Bronchial epithelial cell (primary cell): Measurements from ENCODE around the gene GLP2R. TPM values are rescaled to one million over a fixed set of nuclear protein-coding genes. Genes with fewer than 3 reads are reported as not detected.

Experiments used
- DNase-seq: peaks from one replicate; pipeline ENCODE4 v3.0.0-alpha.2; 2010; ENCODE audit warnings: low read depth
- FAIRE-seq: peaks from 2 replicates; lab custom pipeline; 2011; peaks lifted over from hg19 to GRCh38; lab: Jason Lieb, UNC
- H3K27me3 ChIP-seq: 2 replicates; pipeline ENCODE4 v1.5.1; 2011; ENCODE audit warnings: low read length; ENCODE audit not compliant: control insufficient read depth, insufficient read depth
- H3K36me3 ChIP-seq: 2 replicates; pipeline ENCODE4 v1.5.1; 2011; ENCODE audit warnings: low read length; ENCODE audit not compliant: control insufficient read depth, insufficient read depth
- H3K4me3 ChIP-seq: 2 replicates; pipeline ENCODE4 v1.5.1; 2011; ENCODE audit warnings: mild to moderate bottlenecking, low read depth, low read length, control low read depth
- total RNA-seq: library from RNA; depleted of rRNA; stranded (reverse); fragments of >200 nt; gene quantifications from 2 replicates; pipeline ENCODE4 v1.2.1, GENCODE V29; 2014
- TF ChIP-seq, protein P1 (sequence below): IDR thresholded peaks from 2 replicates; pipeline ENCODE4 v1.5.1; 2011; ENCODE audit warnings: mild to moderate bottlenecking, moderate library complexity, low read length, control low read depth, inconsistent platforms; ENCODE audit not compliant: insufficient read depth, severe bottlenecking

GLP2R gene
- total RNA-seq, 1 donor from 2014 or later = under 0.01 TPM

DNA sequence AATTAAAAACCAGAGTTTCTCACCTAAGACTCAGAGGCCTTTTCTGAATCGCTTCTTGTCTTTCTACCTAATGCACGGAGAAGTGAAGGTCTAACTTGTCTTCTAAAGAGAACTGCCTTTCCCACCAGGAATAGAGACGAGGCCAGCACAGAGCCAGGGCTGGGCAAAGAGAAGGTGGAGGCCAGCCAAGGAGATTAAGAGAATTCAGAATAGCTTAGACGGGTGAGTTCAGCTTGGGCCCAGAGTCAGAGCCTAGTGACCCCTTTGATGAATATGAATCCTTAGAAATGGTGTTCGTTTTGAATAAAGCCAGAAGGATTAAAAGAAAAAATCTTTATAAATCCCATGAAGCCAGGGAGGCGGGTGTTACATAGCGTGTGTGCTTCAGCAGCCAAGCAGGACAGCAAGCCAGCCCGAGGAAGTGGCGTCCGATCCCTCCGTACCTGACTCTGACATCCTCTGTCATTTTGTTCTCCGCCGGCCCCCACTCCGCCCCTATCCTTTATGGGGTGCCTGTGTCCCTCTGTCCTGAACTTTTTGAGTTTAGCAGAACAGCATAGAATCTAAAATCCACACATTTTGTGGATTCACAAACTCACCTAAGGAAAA, 11.3 kb upstream of the GLP2R start:
- DNase-seq (no peak), FAIRE-seq (no peak)
- TF ChIP-seq, protein P1, sequence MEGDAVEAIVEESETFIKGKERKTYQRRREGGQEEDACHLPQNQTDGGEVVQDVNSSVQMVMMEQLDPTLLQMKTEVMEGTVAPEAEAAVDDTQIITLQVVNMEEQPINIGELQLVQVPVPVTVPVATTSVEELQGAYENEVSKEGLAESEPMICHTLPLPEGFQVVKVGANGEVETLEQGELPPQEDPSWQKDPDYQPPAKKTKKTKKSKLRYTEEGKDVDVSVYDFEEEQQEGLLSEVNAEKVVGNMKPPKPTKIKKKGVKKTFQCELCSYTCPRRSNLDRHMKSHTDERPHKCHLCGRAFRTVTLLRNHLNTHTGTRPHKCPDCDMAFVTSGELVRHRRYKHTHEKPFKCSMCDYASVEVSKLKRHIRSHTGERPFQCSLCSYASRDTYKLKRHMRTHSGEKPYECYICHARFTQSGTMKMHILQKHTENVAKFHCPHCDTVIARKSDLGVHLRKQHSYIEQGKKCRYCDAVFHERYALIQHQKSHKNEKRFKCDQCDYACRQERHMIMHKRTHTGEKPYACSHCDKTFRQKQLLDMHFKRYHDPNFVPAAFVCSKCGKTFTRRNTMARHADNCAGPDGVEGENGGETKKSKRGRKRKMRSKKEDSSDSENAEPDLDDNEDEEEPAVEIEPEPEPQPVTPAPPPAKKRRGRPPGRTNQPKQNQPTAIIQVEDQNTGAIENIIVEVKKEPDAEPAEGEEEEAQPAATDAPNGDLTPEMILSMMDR = no peak
- no peaks in the 10 kb centered on the region for H3K36me3 ChIP-seq
- no peaks in the 10 kb centered on the region for H3K27me3 ChIP-seq
- no peak overlapping the region for H3K4me3 ChIP-seq

DNA sequence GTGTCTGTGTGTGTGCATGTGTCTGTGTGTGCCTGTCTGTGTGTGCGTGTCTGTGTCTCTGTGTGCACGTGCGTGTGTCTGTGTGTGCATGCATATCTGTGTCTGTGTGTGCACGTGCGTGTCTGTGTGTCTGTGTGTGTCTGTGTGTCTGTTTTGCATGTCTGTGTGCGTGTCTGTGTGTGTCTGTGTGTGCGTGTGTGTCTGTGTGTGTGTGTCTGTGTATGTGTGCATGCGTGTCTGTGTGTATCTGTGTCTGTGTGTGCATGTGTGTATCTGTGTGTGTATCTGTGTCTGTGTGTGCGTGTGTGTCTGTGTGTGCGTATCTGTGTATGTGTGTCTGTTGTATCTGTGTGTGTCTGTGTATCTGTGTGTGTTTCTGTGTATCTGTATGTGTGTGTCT, 9.3 kb upstream of the GLP2R start:
- DNase-seq (no peak), FAIRE-seq (peak; percentile 84)
- H3K4me3 ChIP-seq = no peak overlapping the region
- TF ChIP-seq, protein P1 = no peak
- no peaks in the 10 kb centered on the region for H3K36me3 ChIP-seq
- H3K27me3 ChIP-seq = no peaks in the 10 kb centered on the region

DNA sequence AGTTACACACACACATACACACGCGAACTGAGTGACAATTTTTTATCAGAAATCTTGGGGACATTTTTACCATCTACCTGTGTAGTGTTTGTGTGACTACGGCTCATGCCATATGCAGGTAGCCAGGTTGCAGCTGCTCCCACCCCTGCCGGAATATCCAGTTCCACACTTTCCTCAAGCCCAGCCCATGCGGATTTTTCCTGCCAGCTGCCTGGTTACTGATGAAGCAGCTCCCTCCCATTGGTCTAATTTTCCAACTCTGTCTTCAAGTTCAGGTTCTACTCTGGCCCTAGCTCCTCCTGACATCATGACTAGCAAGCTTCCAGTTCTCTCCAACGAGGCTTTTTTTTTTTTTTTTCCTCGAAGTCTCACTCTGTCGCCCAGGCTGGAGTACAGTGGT, 8.6 kb upstream of the GLP2R start:
- TF ChIP-seq, protein P1 = no peak
- no peak for FAIRE-seq
- H3K4me3 ChIP-seq = no peak overlapping the region
- H3K36me3 ChIP-seq = no peaks in the 10 kb centered on the region
- no peaks in the 10 kb centered on the region for H3K27me3 ChIP-seq
- DNase-seq = peak; percentile 60

DNA sequence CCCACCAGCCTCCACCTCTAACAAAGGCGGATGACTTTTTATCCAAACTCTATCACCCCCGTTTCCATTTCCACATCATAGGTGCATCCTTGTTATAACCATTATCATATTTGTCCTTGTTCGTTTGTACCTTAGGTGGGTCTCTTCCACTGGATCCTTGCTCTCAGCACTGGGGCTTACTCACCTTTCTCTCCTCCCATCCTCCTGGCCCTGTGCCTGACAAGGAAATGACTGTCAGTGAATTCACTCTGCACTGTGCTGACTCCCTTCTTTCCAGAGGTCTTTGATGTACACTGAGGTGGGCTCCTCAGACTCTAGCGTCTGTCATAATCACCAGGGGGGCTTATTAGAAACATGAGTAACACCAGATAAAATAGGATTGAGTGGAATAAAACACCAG, 7.0 kb upstream of the GLP2R start:
- peak; percentile 41 for DNase-seq
- Histone ChIP-seq H3K36me3 (no peaks in the 10 kb centered on the region), H3K4me3 (no peak overlapping the region), H3K27me3 (no peaks in the 10 kb centered on the region)
- no peak for FAIRE-seq
- TF ChIP-seq, protein P1 = no peak

DNA sequence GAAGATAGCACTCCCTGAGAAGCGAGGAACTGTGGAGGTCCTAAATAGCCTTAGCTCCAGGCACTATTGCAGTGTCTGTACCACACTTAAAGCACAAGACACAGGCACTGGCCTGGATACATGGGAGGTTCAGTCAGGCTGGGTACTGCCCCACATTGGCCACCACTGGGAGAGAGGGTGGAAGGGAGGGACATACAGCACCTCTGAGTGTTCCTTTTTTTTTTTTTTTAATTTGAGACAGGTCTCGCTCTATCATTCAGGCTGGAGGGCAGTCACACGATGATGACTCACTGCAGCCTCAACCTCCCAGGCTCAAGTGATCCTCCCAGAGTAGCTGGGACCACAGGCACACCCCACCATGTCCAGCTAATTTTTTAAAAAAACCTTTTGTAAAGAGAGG, 5.3 kb upstream of the GLP2R start:
- Histone ChIP-seq H3K4me3 (no peak overlapping the region), H3K27me3 (no peaks in the 10 kb centered on the region), H3K36me3 (no peaks in the 10 kb centered on the region)
- FAIRE-seq = no peak
- TF ChIP-seq, protein P1 = no peak
- DNase-seq = peak; percentile 12

DNA sequence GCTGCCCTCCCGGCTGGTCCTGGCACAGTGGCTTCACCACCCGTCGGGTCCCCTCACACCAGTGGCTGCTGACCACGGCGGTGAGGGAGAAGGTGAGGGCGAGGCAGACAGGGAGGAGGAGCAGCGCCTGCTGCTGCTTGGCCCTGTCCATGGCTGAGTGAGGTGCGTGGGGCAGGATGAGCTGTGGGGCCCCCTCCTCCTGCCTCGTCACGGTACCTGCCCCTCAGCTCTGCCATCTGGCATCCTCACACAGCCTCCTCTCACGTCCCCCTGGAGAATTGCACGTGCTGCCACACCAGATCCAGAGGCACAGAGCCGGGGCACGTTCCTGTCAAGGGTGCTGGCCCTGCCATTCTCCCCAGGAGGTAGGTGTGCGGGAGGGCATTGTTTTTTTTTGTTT, 3.8 kb upstream of the GLP2R start, which contains the start of gene GSG1L2:
GSG1L2 (minus strand) TSS at position 159 of the 400 bp plus-strand sequence; CDS start at position 151, 8 bp downstream.
- no peaks in the 10 kb centered on the region for H3K27me3 ChIP-seq
- FAIRE-seq = no peak
- TF ChIP-seq, protein P1 = no peak

More for the DNA sequence above, 3.8 kb upstream of the GLP2R start, which contains the start of gene GSG1L2:
- DNase-seq = no peak
- Histone ChIP-seq H3K4me3 (no peak within 1 kb of the TSS), H3K36me3 (no peaks in the 10 kb centered on the region)
